Tibial nerve (tissue), 4 donors: ENCODE data around the gene SLC9A3. TPM values are rescaled to one million over a fixed set of nuclear protein-coding genes. Genes with fewer than 3 reads are reported as not detected.

Source experiments
- DNase-seq, 2 donors: peaks; one replicate each; pipeline ENCODE4 v3.0.0-alpha.2; 2019; ENCODE audit warnings: low spot score in 2 of 2
- H3K27ac ChIP-seq, 4 donors: fragments of 200-600 bp; sonication (generic) in 3 of 4; one replicate each; pipeline ENCODE4 v1.5.1; 2017 to 2019; ENCODE audit warnings: mild to moderate bottlenecking in 1 of 4
- H3K27me3 ChIP-seq, 2 donors: fragments of 200-600 bp; sonication (generic) in 1 of 2; one replicate each; pipeline versions ENCODE4 v1.5.1 to v1.6.0; 2017 to 2019
- H3K36me3 ChIP-seq, 3 donors: fragments of 200-600 bp; sonication (generic); one replicate each; pipeline ENCODE4 v1.5.1; 2018 to 2019
- H3K4me1 ChIP-seq, 4 donors: fragments of 200-600 bp; sonication (generic) in 3 of 4; one replicate each; pipeline ENCODE4 v1.5.1; 2017 to 2019
- H3K4me3 ChIP-seq, 4 donors: fragments of 200-600 bp; sonication (generic) in 3 of 4; one replicate each; pipeline ENCODE4 v1.5.1; 2017 to 2019; ENCODE audit warnings: mild to moderate bottlenecking in 1 of 4, moderate library complexity in 1 of 4
- H3K9me3 ChIP-seq, 4 donors: fragments of 200-600 bp; sonication (generic) in 3 of 4; one replicate each; pipeline ENCODE4 v1.5.1; 2017 to 2019
- EP300 ChIP-seq, 2 donors: sonication (generic); formaldehyde crosslinking; IDR thresholded peaks; one replicate each; pipeline ENCODE4 v1.6.1; 2017; ENCODE audit warnings: antibody characterized with exemption in 2 of 2, mild to moderate bottlenecking in 1 of 2
- POLR2A ChIP-seq, 2 donors: fragments of 450-650 bp; IDR thresholded peaks; one replicate each; pipeline ENCODE4 v1.6.1; 2017; ENCODE audit warnings: antibody characterized with exemption in 2 of 2, mild to moderate bottlenecking in 2 of 2, moderate library complexity in 2 of 2
- whole genome bisulfite sequencing, 2 donors: methylation state at CpG; one replicate each; pipeline ENCODE4 v1.1.5; 2018; 5-methylcytosine and 5-hydroxymethylcytosine counted together
- total RNA-seq, 4 donors: library from RNA; depleted of rRNA; stranded (reverse); fragments of >200 nt; gene quantifications; one replicate each; pipeline ENCODE4 v1.1.0, GENCODE V29; 2016
- TF ChIP-seq, protein P1 (sequence below), 5 experiments: fragments of 200-600 bp in 3 of 5; fragments of 450-650 bp in 2 of 5; sonication (generic) in 3 of 5; IDR thresholded peaks; one replicate each; pipeline ENCODE4 v1.5.1; 2016 to 2019; ENCODE audit warnings: antibody characterized with exemption in 5 of 5, mild to moderate bottlenecking in 3 of 5, moderate library complexity in 2 of 5

Gene SLC9A3
- total RNA-seq, 4 donors from 2014 or later = 11.4 to 32.7 (median 17.9) TPM

DNA sequence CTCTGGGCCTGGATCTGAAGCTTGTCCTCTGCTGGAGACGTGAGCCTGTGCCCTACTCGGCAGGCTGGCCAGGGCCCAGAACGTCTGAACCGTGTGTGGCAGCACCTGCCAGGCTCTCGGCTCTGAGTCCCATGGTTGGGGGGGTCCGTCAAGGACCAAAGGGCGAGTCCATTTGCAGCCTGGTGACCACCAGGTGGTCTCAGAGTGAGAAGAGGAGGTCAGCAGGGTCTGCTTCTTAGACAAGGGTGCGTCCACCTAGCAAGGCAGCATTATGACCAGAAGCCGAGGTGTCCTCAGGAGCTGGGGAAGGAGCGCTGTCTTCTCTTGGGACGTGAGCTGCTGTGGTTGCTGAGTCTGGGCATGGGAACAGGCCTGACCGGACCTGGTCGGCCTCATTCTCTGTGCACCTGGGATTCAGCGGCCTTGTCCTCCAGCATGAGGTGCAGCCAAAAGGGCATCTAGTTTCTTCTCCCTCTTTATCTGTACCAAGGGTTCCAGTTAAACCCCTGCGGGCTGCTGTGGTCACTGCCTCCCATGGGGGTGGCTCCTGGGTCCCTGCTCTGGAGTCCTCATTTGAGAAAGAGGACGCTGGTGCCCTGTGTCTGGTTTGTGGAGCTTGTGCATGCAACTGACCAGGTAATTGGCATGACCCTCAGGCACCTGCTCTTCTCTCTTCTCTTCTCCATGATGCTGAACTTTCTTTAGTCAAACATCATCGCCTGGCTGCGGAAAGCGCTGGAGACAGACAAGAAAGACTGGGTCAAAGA is 66.9 kb downstream of the SLC9A3 start:
- Histone ChIP-seq H3K36me3 (peaks cover 6 to 100% (median 34%) of the 10 kb centered on the region in 3 donors), H3K27ac (no peak overlapping the region), H3K9me3 (peaks cover 0 to 5% (median 1%) of the 10 kb centered on the region in 4 donors), H3K4me3 (no peak overlapping the region), H3K27me3 (no peaks in the 10 kb centered on the region), H3K4me1 (no peaks in the 10 kb centered on the region)
- TF ChIP-seq EP300 (IDR thresholded peaks at IDR 0.05) = no peak
- TF ChIP-seq POLR2A (IDR thresholded peaks at IDR 0.05) = no peak
- TF ChIP-seq, protein P1, sequence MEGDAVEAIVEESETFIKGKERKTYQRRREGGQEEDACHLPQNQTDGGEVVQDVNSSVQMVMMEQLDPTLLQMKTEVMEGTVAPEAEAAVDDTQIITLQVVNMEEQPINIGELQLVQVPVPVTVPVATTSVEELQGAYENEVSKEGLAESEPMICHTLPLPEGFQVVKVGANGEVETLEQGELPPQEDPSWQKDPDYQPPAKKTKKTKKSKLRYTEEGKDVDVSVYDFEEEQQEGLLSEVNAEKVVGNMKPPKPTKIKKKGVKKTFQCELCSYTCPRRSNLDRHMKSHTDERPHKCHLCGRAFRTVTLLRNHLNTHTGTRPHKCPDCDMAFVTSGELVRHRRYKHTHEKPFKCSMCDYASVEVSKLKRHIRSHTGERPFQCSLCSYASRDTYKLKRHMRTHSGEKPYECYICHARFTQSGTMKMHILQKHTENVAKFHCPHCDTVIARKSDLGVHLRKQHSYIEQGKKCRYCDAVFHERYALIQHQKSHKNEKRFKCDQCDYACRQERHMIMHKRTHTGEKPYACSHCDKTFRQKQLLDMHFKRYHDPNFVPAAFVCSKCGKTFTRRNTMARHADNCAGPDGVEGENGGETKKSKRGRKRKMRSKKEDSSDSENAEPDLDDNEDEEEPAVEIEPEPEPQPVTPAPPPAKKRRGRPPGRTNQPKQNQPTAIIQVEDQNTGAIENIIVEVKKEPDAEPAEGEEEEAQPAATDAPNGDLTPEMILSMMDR (IDR thresholded peaks at IDR 0.05) = no peak
- DNase-seq = no peak
- 90 to 96% methylated on average over 18 to 19 of the region's 19 CpGs for WGBS, 2 donors

- H3K27ac ChIP-seq = no peak overlapping the region
- DNase-seq = no peak
- no peak overlapping the region for H3K4me3 ChIP-seq
- 88 to 91% methylated on average over 27 of the region's 28 CpGs for WGBS, 2 donors
- TF ChIP-seq EP300 (IDR thresholded peaks at IDR 0.05) (no peak), POLR2A (IDR thresholded peaks at IDR 0.05) (no peak)
- TF ChIP-seq, protein P1 (IDR thresholded peaks at IDR 0.05) = no peak
- H3K9me3 ChIP-seq = peaks cover 0 to 13% (median 5%) of the 10 kb centered on the region in 4 donors
- peaks cover 6 to 100% (median 35%) of the 10 kb centered on the region in 3 donors for H3K36me3 ChIP-seq
- H3K27me3 ChIP-seq = no peaks in the 10 kb centered on the region
- H3K4me1 ChIP-seq = no peaks in the 10 kb centered on the region
Measured at GRCh38 chr5:456351-457194, 67.7 kb downstream of the SLC9A3 start.

DNA sequence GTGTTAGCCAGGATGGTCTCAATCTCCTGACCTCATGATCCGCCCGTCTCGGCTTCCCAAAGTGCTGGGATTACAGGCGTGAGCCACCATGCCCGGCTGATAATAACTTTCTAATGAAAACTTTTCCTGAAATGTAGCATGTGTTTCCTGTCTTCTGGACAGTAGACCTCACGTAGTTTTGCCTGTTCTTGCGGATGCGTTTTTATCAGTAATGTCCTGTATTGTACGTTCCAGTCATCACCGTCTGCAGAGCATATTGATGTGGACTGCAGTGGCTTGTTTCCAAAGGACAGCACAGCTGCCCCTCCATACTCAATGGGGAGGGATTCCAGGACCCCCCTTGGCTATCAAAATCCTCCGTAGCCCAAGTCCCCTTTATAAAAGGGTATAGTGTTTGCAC is 68.4 kb downstream of the SLC9A3 start:
- WGBS, 2 donors = 92 to 94% methylated on average over 11 of the region's 11 CpGs
- no peak overlapping the region for H3K27ac ChIP-seq
- TF ChIP-seq EP300 (IDR thresholded peaks at IDR 0.05) (no peak), POLR2A (IDR thresholded peaks at IDR 0.05) (no peak)
- H3K9me3 ChIP-seq = peaks cover 0 to 21% (median 7%) of the 10 kb centered on the region in 4 donors
- DNase-seq = no peak
- H3K36me3 ChIP-seq = peaks cover 6 to 100% (median 38%) of the 10 kb centered on the region in 3 donors
- no peaks in the 10 kb centered on the region for H3K4me1 ChIP-seq
- no peak overlapping the region for H3K4me3 ChIP-seq
- no peaks in the 10 kb centered on the region for H3K27me3 ChIP-seq

- H3K9me3 ChIP-seq = peaks cover 0 to 21% (median 7%) of the 10 kb centered on the region in 4 donors
- TF ChIP-seq POLR2A (IDR thresholded peaks at IDR 0.05) (no peak), EP300 (IDR thresholded peaks at IDR 0.05) (no peak)
- TF ChIP-seq, protein P1 (IDR thresholded peaks at IDR 0.05) = no peak
- H3K36me3 ChIP-seq = peaks cover 6 to 100% (median 37%) of the 10 kb centered on the region in 3 donors
- no peaks in the 10 kb centered on the region for H3K4me1 ChIP-seq
- H3K4me3 ChIP-seq = no peak overlapping the region
- no peak overlapping the region for H3K27ac ChIP-seq
- DNase-seq = no peak
- WGBS, 2 donors = 83 to 89% methylated on average over 11 of the region's 11 CpGs
- H3K27me3 ChIP-seq = no peaks in the 10 kb centered on the region
Measured at GRCh38 chr5:454936-455335, 69.3 kb downstream of the SLC9A3 start.

DNA sequence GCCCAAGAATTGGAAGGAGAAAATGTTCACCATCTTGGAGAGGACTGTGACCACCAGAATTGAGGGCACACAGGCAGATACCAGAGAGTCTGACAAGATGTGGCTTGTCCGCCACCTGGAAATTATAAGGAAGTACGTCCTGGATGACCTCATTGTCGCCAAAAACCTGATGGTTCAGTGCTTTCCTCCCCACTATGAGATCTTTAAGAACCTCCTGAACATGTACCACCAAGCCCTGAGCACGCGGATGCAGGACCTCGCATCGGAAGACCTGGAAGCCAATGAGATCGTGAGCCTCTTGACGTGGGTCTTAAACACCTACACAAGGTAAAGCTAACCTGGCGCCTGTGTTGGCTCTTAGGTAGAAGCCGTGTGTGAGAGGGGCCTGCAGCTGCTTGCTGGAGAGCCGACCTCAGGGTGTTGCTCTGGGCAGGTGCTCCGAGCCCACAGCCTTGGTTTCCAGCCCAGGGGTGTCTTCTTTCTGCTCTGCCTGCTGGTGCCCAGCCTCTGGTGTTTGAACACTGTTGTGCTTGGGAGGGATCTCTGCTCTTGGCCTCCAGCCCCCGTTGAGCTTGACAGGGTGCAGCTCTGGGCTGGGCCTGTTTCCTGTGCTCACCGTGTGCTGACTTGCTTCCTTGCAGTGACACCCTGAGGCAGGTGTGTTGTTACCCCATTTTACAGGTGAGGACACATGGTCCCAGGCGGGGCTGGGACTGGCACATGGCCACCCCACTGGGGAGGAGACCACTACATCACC is 70.3 kb downstream of the SLC9A3 start:
- peaks cover 0 to 21% (median 7%) of the 10 kb centered on the region in 4 donors for H3K9me3 ChIP-seq
- TF ChIP-seq, protein P1 (IDR thresholded peaks at IDR 0.05) = no peak
- no peak for TF ChIP-seq POLR2A (IDR thresholded peaks at IDR 0.05)
- no peak for TF ChIP-seq EP300 (IDR thresholded peaks at IDR 0.05)
- H3K27me3 ChIP-seq = no peaks in the 10 kb centered on the region
- H3K27ac ChIP-seq = no peak overlapping the region
- peaks cover 6 to 100% (median 36%) of the 10 kb centered on the region in 3 donors for H3K36me3 ChIP-seq
- no peak overlapping the region for H3K4me3 ChIP-seq
- DNase-seq = no peak
- 94 to 96% methylated on average over 16 of the region's 16 CpGs for WGBS, 2 donors
- H3K4me1 ChIP-seq = no peaks in the 10 kb centered on the region
